WTC11 (cell line): ENCODE data around the gene UPF3B.

ENCODE experiments used
- AFF4 ChIP-seq: sonication (generic); formaldehyde crosslinking; IDR thresholded peaks from 2 replicates; pipeline ENCODE4 v1.8.1; 2023; ENCODE audit warnings: mild to moderate bottlenecking, missing genetic modification reagents, borderline replicate concordance
- ATF3 ChIP-seq: sonication (generic); formaldehyde crosslinking; conservative IDR thresholded peaks from 2 replicates; pipeline ENCODE4 v1.8.1; 2022; ENCODE audit warnings: mild to moderate bottlenecking, missing genetic modification reagents
- CTCF ChIP-seq: fragments of 200-600 bp; IDR thresholded peaks from 2 replicates; pipeline ENCODE4 v1.8.0; 2022; ENCODE audit warnings: antibody characterized with exemption
- IRF2 ChIP-seq: sonication (generic); formaldehyde crosslinking; IDR thresholded peaks from 2 replicates; pipeline ENCODE4 v1.8.0; 2022; ENCODE audit warnings: low read depth, missing genetic modification reagents, borderline replicate concordance
- JUN ChIP-seq: sonication (generic); formaldehyde crosslinking; IDR thresholded peaks from 2 replicates; pipeline ENCODE4 v1.8.0; 2023; ENCODE audit warnings: mild to moderate bottlenecking, missing genetic modification reagents
- NR2C2 ChIP-seq: sonication (generic); formaldehyde crosslinking; IDR thresholded peaks from 2 replicates; pipeline ENCODE4 v1.8.0; 2022; ENCODE audit warnings: mild to moderate bottlenecking, missing genetic modification reagents
- USF1 ChIP-seq: sonication (generic); formaldehyde crosslinking; IDR thresholded peaks from 2 replicates; pipeline ENCODE4 v1.8.0; 2022; ENCODE audit warnings: mild to moderate bottlenecking, missing genetic modification reagents
- ZBTB21 ChIP-seq: sonication (generic); formaldehyde crosslinking; IDR thresholded peaks from 2 replicates; pipeline ENCODE4 v1.8.1; 2023; ENCODE audit warnings: mild to moderate bottlenecking, missing genetic modification reagents, borderline replicate concordance
- TF ChIP-seq, protein P1 (sequence below): sonication (generic); formaldehyde crosslinking; IDR thresholded peaks from 2 replicates; pipeline ENCODE4 v1.8.1; 2022; ENCODE audit warnings: low read depth, missing genetic modification reagents, borderline replicate concordance
- TF ChIP-seq, protein P2 (sequence below): sonication (generic); formaldehyde crosslinking; IDR thresholded peaks from 2 replicates; pipeline ENCODE4 v1.8.0; 2022; ENCODE audit warnings: mild to moderate bottlenecking, missing genetic modification reagents
- TF ChIP-seq, protein P3 (sequence below): sonication (generic); formaldehyde crosslinking; IDR thresholded peaks from 2 replicates; pipeline ENCODE4 v1.8.1; 2022; ENCODE audit warnings: missing genetic modification reagents, borderline replicate concordance
- TF ChIP-seq, protein P4 (sequence below): sonication (generic); formaldehyde crosslinking; IDR thresholded peaks from 2 replicates; pipeline ENCODE4 v1.8.0; 2022; ENCODE audit warnings: mild to moderate bottlenecking, missing genetic modification reagents

- TF ChIP-seq AFF4 (CRISPR knock-in tag) (no peak), IRF2 (CRISPR knock-in tag) (no peak), NR2C2 (no peak), CTCF (no peak), ATF3 (no peak), USF1 (no peak), JUN (CRISPR knock-in tag) (no peak), ZBTB21 (no peak)
- TF ChIP-seq, protein P1, sequence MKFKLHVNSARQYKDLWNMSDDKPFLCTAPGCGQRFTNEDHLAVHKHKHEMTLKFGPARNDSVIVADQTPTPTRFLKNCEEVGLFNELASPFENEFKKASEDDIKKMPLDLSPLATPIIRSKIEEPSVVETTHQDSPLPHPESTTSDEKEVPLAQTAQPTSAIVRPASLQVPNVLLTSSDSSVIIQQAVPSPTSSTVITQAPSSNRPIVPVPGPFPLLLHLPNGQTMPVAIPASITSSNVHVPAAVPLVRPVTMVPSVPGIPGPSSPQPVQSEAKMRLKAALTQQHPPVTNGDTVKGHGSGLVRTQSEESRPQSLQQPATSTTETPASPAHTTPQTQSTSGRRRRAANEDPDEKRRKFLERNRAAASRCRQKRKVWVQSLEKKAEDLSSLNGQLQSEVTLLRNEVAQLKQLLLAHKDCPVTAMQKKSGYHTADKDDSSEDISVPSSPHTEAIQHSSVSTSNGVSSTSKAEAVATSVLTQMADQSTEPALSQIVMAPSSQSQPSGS (CRISPR knock-in tag) = no peak
- TF ChIP-seq, protein P2, sequence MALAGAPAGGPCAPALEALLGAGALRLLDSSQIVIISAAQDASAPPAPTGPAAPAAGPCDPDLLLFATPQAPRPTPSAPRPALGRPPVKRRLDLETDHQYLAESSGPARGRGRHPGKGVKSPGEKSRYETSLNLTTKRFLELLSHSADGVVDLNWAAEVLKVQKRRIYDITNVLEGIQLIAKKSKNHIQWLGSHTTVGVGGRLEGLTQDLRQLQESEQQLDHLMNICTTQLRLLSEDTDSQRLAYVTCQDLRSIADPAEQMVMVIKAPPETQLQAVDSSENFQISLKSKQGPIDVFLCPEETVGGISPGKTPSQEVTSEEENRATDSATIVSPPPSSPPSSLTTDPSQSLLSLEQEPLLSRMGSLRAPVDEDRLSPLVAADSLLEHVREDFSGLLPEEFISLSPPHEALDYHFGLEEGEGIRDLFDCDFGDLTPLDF (CRISPR knock-in tag) = no peak
- TF ChIP-seq, protein P3, sequence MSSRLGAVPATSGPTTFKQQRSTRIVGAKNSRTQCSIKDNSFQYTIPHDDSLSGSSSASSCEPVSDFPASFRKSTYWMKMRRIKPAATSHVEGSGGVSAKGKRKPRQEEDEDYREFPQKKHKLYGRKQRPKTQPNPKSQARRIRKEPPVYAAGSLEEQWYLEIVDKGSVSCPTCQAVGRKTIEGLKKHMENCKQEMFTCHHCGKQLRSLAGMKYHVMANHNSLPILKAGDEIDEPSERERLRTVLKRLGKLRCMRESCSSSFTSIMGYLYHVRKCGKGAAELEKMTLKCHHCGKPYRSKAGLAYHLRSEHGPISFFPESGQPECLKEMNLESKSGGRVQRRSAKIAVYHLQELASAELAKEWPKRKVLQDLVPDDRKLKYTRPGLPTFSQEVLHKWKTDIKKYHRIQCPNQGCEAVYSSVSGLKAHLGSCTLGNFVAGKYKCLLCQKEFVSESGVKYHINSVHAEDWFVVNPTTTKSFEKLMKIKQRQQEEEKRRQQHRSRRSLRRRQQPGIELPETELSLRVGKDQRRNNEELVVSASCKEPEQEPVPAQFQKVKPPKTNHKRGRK = no peak
- TF ChIP-seq, protein P4, sequence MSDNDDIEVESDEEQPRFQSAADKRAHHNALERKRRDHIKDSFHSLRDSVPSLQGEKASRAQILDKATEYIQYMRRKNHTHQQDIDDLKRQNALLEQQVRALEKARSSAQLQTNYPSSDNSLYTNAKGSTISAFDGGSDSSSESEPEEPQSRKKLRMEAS = no peak
Measured at GRCh38 chrX:119816300-119816699, 36.5 kb downstream of the UPF3B start.
